Head of caudate nucleus (tissue), 42 donors: Measurements from ENCODE around the gene SH2B3.
"Not testable (repeated sequence)": the region's sequence is repeated elsewhere in the genome, so short reads cannot be mapped to it uniquely, and the experiment has no call there.

Source experiments
- DNase-seq, 42 donors: peaks; one replicate each; pipeline versions ENCODE4 v3.0.0 to v3.0.0-alpha.2; 2020 to 2021; ENCODE audit warnings: mixed read lengths in 7 of 42
- intact Hi-C: fragments of 100-400 bp; cut with DNase I; formaldehyde crosslinking; loops from one replicate; pipeline ENCODE4 v1.15.0; 2022

Gene SH2B3

GRCh38 chr12:111405859-111406473 is at the start of gene SH2B3:
Gene SH2B3, plus strand, starts transcription at chr12:111405923. Its CDS starts 12,223 bp downstream, at chr12:111418146.
- intact Hi-C loops = loop anchor here (10.0 kb wide), 1 partner anchor 269 kb away; no protein-coding TSS in a partner anchor
- DNase-seq = no peak

GRCh38 chr12:111359231-111359913 is 46.4 kb upstream of the SH2B3 start:
- intact Hi-C loops = no loop called here
- no peak for DNase-seq

- intact Hi-C loops = no loop called here
- no peak for DNase-seq
Measured at GRCh38 chr12:111359914-111360276, 45.8 kb upstream of the SH2B3 start.

GRCh38 chr12:111360325-111360930 is 45.3 kb upstream of the SH2B3 start:
- intact Hi-C loops = no loop called here
- no peak for DNase-seq

GRCh38 chr12:111361073-111361716 is 44.5 kb upstream of the SH2B3 start:
- no peak for DNase-seq
- intact Hi-C loops = no loop called here

GRCh38 chr12:111361717-111362576 is 43.8 kb upstream of the SH2B3 start:
- intact Hi-C loops = no loop called here
- peak in 2 of 42 donors; percentile 1 to 20 for DNase-seq

- no peak for DNase-seq
- intact Hi-C loops = no loop called here
Measured at GRCh38 chr12:111362687-111363475, 42.8 kb upstream of the SH2B3 start.

GRCh38 chr12:111363578-111363977 is 42.1 kb upstream of the SH2B3 start:
- DNase-seq = no peak
- intact Hi-C loops = no loop called here

GRCh38 chr12:111366075-111366474 is 39.6 kb upstream of the SH2B3 start:
- intact Hi-C loops = no loop called here
- DNase-seq = no peak

- DNase-seq = no peak
Measured at GRCh38 chr12:111366583-111366982, 39.1 kb upstream of the SH2B3 start.

GRCh38 chr12:111367661-111368221 is 38.0 kb upstream of the SH2B3 start:
- intact Hi-C loops = no loop called here
- DNase-seq = peak in 1 of 42 donors; percentile 1

More at GRCh38 chr12:111366583-111366982, 39.1 kb upstream of the SH2B3 start:
- intact Hi-C loops = no loop called here

- peak in 11 of 42 donors; percentile 4 to 39 (median 13) for DNase-seq
- intact Hi-C loops = no loop called here
Measured at GRCh38 chr12:111368291-111368787, 37.4 kb upstream of the SH2B3 start.

- peak; percentile 82 to 98 (median 94) for DNase-seq
- intact Hi-C loops = no loop called here
Measured at GRCh38 chr12:111368788-111369495, 36.8 kb upstream of the SH2B3 start, which contains the start of gene PHETA1. Gene PHETA1, minus strand, starts transcription at chr12:111369095. Its CDS starts 5,668 bp downstream, at chr12:111363427.

- DNase-seq = no peak
Measured at GRCh38 chr12:111369496-111370220, 36.1 kb upstream of the SH2B3 start.

GRCh38 chr12:111373231-111373630 is 32.5 kb upstream of the SH2B3 start:
- intact Hi-C loops, DNase-seq: not testable (repeated sequence)

More at GRCh38 chr12:111369496-111370220, 36.1 kb upstream of the SH2B3 start:
- intact Hi-C loops = no loop called here

- intact Hi-C loops = no loop called here
- DNase-seq = no peak
Measured at GRCh38 chr12:111377440-111377839, 28.3 kb upstream of the SH2B3 start.
